Measurements from ENCODE around the gene OR8H1.

GRCh38 chr11:56333156-56333555 lies 41.1 kb upstream of the OR8H1 start:
- no peak for TF ChIP-seq POLR2A (IDR thresholded peaks at IDR 0.05; ENCODE audit: low read length)
- TF ChIP-seq CTCF (IDR thresholded peaks at IDR 0.05): no peak
- TF ChIP-seq REST (IDR thresholded peaks at IDR 0.05): no peak
- TF ChIP-seq HDAC2 (IDR thresholded peaks at IDR 0.05): no peak
- TF ChIP-seq HMGXB4 (CRISPR knock-in tag; IDR thresholded peaks at IDR 0.05; ENCODE audit: borderline replicate concordance): no peak
- TF ChIP-seq MAX (IDR thresholded peaks at IDR 0.05): no peak
